Erythroblast (primary cell): ENCODE measurements around the gene AFAP1.

Experiments used
- DNase-seq, 2 experiments: peaks; one replicate each; lab custom pipeline; 2025; lab: John Stamatoyannopoulos, UW
- GATA1 ChIP-seq: IDR thresholded peaks from 2 replicates; pipeline ENCODE4 v1.6.1; 2011; ENCODE audit warnings: low read depth, mild to moderate bottlenecking, control low read depth, low read length, moderate library complexity
- POLR2A ChIP-seq: IDR thresholded peaks from 2 replicates; pipeline ENCODE4 v1.6.1; 2011; ENCODE audit warnings: mild to moderate bottlenecking, low read length

AFAP1 gene

GRCh38 chr4:7769396-7770223 is 170.1 kb downstream of the AFAP1 start:
- TF ChIP-seq GATA1 = no peak
- no peak for TF ChIP-seq POLR2A
- no peak for DNase-seq

GRCh38 chr4:7768736-7769135 is 170.9 kb downstream of the AFAP1 start:
- no peak for DNase-seq
- TF ChIP-seq POLR2A = no peak
- no peak for TF ChIP-seq GATA1

GRCh38 chr4:7767966-7768365 is 171.7 kb downstream of the AFAP1 start:
- TF ChIP-seq GATA1 (no peak), POLR2A (no peak)
- no peak for DNase-seq

GRCh38 chr4:7767526-7767925 is 172.1 kb downstream of the AFAP1 start:
- no peak for DNase-seq
- no peak for TF ChIP-seq POLR2A
- no peak for TF ChIP-seq GATA1

DNA sequence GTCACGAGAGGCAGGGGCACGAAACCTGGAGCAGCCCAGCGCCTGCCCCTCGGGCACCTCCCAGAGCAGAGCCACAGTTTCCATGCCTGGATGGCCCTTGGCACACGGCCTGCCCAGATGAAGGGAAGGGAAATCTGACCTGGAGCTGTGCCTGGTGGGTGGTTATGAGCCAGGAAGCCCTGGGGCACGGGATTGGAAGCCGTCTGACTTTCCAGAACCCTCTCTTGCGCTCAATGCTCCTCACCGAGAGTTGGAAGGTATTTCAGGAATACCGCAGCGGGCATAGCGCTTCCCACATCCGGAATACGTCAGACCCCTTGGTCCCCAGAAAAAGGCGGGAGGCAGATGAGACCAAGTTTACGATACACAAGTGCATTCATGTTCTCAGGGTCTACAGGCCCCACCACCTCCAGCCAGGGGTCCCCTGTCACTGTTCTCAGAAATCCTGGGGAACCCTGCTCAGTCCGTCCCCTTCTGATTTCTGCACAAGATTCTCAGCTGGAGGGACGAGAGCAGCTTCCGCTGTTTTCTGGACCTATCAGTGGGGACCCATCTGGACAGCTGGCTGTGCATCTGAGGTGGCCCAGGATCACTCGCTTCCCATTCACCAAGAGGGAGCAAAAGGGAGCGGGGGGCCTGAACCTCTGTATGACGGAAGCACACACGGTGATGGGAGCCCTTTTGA is 172.9 kb downstream of the AFAP1 start:
- DNase-seq = no peak
- TF ChIP-seq GATA1 (no peak), POLR2A (no peak)

DNA sequence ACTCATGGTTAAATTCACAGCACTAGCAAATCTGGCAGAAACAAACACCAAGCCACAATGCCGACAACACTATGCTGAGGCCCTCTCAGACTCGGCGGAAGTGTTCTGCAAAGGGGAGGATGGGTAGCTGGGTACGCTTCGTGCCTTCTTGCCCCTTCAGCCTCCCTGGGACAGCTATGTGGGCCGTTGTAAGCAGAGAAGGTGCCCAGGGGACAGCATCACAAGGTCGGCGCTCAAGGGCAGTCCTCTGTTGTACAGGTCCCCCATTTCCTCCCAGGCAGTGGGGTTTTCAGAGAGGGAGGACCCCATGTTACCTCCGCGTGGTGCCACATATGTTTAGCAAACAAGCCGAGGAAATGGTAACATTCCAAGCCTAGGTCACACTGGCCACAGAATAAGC is 173.6 kb downstream of the AFAP1 start:
- DNase-seq = no peak
- no peak for TF ChIP-seq POLR2A
- no peak for TF ChIP-seq GATA1

- no peak for TF ChIP-seq GATA1
- TF ChIP-seq POLR2A = no peak
- no peak for DNase-seq
Measured at GRCh38 chr4:7765666-7766065, 174.0 kb downstream of the AFAP1 start.

- DNase-seq = no peak
- TF ChIP-seq GATA1 = no peak
- TF ChIP-seq POLR2A = no peak
Measured at GRCh38 chr4:7764466-7764865, 175.2 kb downstream of the AFAP1 start.

DNA sequence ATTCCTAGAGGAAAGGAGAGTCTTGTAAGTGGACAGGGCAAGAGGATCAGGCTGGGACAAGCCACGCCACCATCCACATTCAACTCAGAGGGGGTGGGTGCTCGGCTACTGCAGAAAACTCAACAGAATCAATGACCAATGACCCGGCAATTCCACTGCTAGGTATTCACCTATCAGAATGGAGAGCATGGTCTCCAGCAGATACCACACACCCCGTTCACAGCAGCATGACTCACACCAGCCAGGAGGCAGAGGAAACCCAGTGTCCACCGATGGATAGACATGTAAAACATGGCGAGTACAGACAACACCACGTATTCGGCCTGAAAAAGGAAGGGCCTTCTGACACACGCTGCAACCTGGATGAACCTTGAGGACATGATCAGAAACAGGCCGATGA is 175.9 kb downstream of the AFAP1 start:
- TF ChIP-seq POLR2A (no peak), GATA1 (no peak)

DNA sequence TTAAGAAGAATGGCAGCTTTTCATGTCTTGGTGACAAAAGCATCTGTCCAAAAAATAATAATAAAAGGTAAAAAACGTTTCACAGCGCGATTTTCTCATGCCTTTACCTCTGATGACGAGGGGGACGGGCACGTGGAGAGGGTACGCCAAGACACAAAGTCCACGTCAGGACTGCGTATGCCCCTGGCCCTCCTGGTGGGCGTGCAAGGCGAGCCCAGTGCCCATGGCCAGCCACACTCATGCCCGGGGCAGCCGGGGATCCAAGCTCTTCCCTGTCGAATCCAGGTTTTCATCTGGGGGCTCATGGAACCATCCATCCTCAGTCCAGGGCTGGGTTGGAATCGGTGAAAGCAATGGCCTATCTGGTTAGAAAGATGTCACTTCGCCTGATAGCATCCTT is 176.6 kb downstream of the AFAP1 start:
- DNase-seq = no peak
- TF ChIP-seq POLR2A = no peak
- TF ChIP-seq GATA1 = no peak

More for the DNA sequence above, 175.9 kb downstream of the AFAP1 start:
- DNase-seq = no peak

DNA sequence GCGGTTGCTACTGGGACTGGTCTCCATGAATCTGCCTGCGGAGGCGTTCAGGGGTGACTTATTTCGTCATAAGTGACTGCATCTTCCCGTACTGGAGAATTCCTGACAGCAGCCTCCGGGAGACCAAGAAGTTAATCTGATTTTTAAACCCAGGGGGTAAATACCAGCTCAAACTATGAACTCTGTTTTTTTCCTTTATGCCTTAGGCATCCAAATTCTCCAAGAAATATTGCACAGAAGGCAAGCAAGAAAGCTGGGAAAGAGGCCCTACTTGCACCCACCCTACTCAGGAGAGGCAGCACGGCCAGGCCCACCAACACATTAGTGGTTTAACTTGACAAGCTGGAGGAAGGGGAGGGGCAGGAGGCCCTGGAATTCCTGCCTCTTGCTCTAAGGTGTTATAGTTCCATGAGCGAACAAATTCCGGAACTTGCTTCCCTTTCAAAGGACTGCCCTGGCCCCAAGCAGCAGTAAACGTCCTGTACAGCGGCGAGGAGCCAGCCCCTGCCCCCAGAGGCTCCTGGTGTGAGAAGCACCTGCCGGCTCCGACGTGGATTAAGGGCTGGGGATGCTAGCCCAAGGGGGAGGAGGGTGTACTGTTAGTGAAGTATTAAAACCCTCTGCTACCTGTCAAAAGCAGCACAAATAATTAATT is 177.2 kb downstream of the AFAP1 start:
- DNase-seq = no peak
- no peak for TF ChIP-seq GATA1
- no peak for TF ChIP-seq POLR2A

DNA sequence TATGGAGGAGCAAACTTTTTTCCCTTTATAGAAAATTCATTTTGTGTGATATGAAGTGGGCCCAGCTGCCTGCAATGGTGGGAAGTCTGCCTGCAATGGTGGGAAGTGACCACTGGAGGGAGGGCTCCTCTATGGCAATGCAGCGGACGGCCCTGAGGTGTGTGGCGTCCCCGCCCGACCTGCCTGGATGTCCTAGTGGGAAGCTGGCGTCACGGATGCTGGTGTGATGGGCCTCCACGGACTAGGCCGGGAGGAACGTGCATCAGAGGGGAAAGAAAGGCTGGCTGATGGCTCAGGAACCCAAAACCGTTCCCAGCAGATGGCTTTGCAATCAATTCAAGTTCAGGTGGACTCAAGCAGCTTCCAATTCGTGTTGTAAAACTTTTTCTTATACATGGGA is 177.9 kb downstream of the AFAP1 start:
- TF ChIP-seq GATA1 (no peak), POLR2A (no peak)
- DNase-seq = peak; percentile 41 to 61

DNA sequence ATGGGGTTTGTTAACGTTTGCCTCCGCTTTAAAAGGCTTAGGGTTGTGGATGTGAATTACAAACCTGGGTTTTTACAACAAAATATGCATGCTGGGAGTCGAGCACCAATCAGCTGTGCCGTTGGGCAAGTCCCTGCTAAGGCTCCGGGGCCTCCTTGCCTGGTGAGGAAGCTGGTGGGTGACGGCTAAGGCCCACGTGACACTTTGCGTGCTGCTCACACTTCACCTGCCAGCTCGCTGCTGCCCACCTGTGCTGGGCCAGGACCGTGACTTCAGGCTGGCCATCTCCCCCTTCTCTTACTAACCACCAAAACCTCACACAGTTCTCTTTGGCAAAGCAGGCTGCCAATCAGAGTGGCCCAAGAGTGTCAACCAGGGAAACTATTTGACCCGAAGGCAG is 178.3 kb downstream of the AFAP1 start:
- TF ChIP-seq POLR2A = no peak
- no peak for TF ChIP-seq GATA1
- DNase-seq = no peak

DNA sequence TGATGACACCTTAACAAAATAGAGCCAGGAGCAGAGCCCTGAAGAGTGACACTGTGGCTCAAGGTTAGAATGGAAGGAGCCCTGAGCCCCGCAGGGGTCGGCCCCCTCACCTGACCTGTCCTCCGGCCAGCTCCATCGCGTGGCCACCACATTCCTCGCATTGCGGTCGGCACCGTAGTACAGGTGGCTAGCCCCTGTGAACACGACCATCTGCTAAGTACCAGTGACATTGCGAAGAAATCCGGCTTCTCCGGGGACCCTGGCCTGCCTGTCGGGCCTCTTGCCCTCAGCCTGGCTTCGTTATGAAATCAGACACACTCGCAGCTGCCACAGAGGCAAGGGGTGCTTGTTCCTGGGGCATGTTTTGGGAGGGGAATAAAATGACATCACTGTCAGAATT is 179.0 kb downstream of the AFAP1 start:
- TF ChIP-seq POLR2A (no peak), GATA1 (no peak)
- no peak for DNase-seq
